ENCODE data around the gene MAOB. TPM values are rescaled to one million over a fixed set of nuclear protein-coding genes. Genes with fewer than 3 reads are reported as not detected.
"Not testable (repeated sequence)": the region's sequence is repeated elsewhere in the genome, so short reads cannot be mapped to it uniquely, and the experiment has no call there.

Gene MAOB
- 111 TPM for total RNA-seq
- long read RNA-seq, transcript MAOB-201 (15 exons, 2,566 nt) = major isoform, 237 of 352 reads
- long read RNA-seq, partial matches to known transcripts = 50 of 352 reads
- long read RNA-seq, other reads (novel, unspliced or antisense) = 65 of 352 reads

- intact Hi-C loops (cut with DNase I) = no loop called here
- peak; percentile 79 for DNase-seq (ENCODE audit: low spot score)
These were observed at the start of gene MAOB for GRCh38 chrX:43882294-43882681. MAOB (minus strand) TSS chrX:43882450; CDS start chrX:43882299, 151 bp downstream.

DNA sequence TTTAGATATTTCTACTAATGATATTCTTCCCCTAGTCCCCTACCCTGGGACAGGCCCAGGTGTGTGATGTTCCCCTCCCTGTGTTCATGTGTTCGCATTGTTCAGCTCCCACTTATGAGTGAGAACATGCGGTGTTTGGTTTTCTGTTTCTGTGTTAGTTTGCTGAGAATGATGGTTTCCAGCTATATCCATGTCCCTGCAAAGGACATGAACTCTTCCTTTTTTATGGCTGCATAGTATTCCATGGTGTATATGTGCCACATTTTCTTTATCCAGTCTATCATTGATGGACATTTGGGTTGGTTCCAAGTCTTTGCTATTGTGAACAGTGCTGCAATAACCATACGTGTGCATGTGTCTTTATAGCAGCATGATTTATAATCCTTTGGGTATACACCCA is 39.8 kb upstream of the MAOB start:
- intact Hi-C loops (cut with DNase I); DNase-seq (ENCODE audit: low spot score): not testable (repeated sequence)

DNA sequence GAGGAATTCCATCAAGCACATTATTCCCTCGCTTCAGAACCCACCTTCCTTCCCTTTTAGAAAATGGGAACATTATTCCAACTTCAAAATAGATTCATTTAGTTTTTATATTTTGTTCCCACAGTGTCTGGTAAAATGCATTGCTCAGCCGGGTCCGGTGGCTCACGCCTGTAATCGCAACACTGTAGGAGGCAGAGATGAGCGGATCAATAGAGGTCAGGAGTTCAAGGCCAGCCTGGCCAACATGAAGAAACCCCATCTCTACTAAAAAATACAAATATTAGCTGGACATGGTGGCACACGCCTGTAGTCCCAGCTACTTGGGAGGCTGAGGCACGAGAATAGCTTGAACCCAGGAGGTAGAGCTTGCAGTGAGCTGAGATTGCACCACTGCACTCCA is 28.5 kb upstream of the MAOB start:
- intact Hi-C loops (cut with DNase I); DNase-seq (ENCODE audit: low spot score): not testable (repeated sequence)

GRCh38 chrX:43910012-43910411 is 27.8 kb upstream of the MAOB start:
- intact Hi-C loops (cut with DNase I) = no loop called here
- no peak for DNase-seq (ENCODE audit: low spot score)

GRCh38 chrX:43909141-43909540 is 26.9 kb upstream of the MAOB start:
- no peak for DNase-seq (ENCODE audit: low spot score)
- intact Hi-C loops (cut with DNase I) = no loop called here

GRCh38 chrX:43899878-43900815 is 17.9 kb upstream of the MAOB start:
- DNase-seq (ENCODE audit: low spot score) = no peak
- intact Hi-C loops (cut with DNase I) = no loop called here

GRCh38 chrX:43898406-43899035 is 16.3 kb upstream of the MAOB start:
- no peak for DNase-seq (ENCODE audit: low spot score)
- intact Hi-C loops (cut with DNase I) = no loop called here

- DNase-seq (ENCODE audit: low spot score) = no peak
- intact Hi-C loops (cut with DNase I) = no loop called here
These were observed 15.0 kb upstream of the MAOB start for GRCh38 chrX:43897290-43897689.

DNA sequence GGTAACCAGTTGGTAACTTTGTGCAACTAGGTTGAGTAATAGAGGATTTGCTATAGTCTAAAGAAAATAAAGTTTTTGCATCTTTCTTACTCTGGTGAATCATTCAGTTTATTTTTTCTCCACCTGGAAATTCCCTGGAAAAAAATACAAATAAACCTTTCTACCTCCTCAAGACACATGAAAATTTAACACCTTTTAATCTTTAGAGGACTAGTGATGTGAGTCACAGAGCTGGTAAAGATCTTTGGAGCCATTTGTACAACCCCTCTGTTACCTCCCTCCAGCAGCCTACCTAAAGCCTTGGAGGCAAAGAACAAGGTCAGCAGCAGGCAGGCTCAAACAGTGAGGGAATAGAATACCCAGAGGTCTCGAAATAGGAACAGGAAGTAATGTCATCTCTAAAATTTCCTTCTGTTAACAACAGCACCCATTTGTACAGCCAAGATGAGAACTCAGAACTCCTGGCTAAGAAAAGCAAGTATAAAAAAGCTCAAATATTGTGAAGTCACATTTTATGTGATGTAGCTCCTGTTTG is 10.2 kb upstream of the MAOB start:
- intact Hi-C loops (cut with DNase I) = no loop called here

GRCh38 chrX:43885617-43886016 is 3.4 kb upstream of the MAOB start:
- DNase-seq (ENCODE audit: low spot score) = no peak
- intact Hi-C loops (cut with DNase I) = no loop called here

More for the DNA sequence above, 10.2 kb upstream of the MAOB start:
- DNase-seq (ENCODE audit: low spot score) = no peak

DNA sequence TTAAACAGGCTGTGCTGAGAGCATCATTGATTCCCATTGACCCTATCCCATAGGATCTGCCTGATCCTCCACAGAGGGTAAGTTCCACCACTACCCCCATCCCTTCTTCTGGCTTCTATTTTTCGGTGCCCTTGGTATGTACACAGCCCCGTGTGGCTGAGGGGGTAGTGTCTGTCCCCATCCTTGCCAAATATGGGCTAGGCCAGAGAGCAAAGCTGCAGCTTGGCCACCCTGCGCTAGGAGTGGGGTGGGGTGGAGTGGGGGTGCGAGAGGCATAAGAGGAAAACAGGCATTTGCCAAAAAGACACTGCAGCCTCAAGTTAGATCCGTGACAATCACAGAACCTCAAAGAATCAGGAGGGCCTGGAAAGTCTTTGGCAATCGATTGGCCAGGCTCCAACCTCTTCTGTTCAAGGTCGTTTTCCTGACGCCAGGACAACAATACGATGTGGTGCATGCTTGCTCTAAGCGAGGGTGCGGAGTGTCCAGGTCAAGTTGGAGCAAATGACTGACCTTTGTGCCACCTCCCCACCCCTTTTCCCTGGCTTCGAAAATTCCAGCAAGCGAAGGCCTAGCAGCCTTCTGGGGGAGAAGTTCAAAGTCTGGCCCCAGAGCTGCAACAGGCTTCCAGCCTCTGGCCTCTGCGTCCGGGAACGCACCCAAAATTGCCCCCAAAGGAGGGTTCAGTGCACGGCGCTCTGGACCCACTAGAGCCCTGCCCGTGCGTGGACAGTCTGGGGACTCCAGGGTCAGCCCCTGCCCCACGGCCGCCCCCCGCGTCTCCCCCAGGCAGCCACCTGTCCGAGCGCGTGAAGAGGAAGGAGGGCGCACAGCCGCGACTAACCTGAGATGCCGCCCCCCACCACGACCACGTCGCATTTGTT is 598 bp downstream of the MAOB start:
- no peak for DNase-seq (ENCODE audit: low spot score)
- intact Hi-C loops (cut with DNase I) = no loop called here

- intact Hi-C loops (cut with DNase I) = no loop called here
- DNase-seq (ENCODE audit: low spot score) = no peak
These were observed 1.8 kb downstream of the MAOB start for GRCh38 chrX:43880425-43880824.

DNA sequence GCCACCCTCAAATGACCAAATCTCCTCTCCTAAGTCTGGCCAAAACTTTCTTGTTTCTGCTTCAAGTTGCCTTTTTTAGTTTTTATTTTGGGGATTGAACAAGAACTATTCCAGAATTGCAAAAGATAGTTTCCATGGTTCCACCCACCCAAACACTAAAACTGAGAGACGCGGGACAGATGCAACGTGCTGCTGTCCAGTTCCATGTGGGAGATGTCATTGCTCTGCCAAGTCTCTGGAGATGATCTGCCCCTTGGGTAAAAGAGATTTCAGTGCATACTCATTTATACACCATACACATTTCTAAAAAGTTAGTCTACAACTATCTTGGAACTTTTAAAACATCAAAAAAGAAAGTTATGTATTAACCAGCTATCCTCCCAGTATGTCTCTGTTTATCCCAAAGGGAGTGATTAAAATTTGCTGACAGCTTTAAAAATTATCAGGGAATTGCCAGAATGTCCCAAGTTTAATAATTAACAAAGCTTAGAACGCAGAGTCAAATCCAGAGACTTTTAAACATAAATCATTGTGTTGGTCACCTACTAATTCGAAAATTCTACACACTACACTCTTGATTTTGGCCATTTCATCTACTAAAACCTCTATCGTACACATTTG is 3.2 kb downstream of the MAOB start:
- DNase-seq (ENCODE audit: low spot score) = no peak
- intact Hi-C loops (cut with DNase I) = no loop called here

- DNase-seq (ENCODE audit: low spot score) = no peak
- intact Hi-C loops (cut with DNase I) = no loop called here
These were observed 5.6 kb downstream of the MAOB start for GRCh38 chrX:43876680-43877079.

DNA sequence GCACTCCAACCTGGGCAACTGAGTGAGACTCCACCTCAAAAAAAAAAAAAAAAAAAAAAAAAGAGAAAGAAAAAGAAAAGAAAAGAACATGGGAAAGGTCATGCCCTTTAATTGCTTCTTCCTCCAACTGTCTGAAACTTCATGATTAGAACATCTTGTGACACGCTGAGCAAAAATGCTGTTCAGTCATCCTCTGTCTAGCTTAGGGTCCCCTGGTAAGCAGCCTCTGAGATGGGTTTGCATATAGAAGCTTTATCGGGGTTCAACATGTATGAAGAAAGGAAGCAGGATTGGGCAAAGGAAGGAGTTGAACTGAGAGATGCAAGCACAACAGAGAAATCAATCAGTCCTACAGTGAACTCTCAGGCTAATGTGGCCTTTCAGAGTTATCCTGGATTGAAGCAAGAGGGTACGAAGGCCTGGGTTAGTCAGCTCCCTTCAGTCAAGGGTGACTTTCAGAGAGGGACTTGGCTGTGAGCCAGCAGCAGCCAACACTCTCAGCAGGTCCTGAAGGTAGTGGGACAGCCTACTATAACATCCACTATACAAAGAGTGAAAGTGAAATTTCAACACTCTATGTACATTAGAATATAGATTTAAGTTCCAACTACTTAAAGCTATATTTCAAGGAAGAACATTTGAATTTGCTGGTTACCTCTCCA is 11.4 kb downstream of the MAOB start:
- DNase-seq (ENCODE audit: low spot score) = no peak

DNA sequence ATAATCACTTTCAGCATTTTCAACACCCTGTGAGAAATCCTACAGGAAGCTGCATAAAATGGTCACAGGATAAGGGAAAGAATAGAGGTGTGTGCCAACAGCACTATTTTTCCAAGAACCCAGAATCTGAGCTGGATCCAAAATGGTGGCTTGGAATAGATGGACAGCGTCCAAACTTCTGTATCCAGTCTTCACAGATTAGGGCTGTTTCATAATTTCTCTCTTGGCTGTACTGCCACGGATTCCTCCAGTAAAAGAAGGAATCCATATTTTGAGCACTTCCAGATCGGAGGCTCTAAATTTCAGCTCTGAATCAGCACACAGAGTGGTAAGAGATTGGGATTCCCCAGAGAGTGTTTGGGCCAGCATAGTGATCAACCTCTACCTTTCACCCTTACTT is 12.2 kb downstream of the MAOB start:
- no peak for DNase-seq (ENCODE audit: low spot score)
- intact Hi-C loops (cut with DNase I) = no loop called here

More for the DNA sequence above, 11.4 kb downstream of the MAOB start:
- intact Hi-C loops (cut with DNase I) = no loop called here

DNA sequence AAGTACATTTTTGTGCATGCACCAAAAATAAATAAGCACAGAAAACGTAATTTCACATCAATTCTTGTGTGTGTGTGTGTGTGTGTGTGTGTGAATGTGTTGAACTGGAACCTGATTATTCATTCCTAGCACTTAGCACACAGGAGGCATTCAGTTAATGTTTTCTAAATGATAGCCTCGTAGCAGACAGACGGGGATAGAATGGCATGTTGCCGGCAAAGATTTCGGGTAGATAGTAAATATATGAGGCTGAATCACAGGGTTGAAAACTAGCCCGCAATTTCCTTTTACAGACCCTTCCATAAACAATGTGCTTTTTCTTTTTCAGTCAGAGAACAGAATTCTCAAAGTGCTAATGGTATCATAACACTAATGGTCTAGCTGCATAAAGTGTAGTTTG is 13.5 kb downstream of the MAOB start:
- DNase-seq (ENCODE audit: low spot score) = no peak
- intact Hi-C loops (cut with DNase I) = no loop called here

DNA sequence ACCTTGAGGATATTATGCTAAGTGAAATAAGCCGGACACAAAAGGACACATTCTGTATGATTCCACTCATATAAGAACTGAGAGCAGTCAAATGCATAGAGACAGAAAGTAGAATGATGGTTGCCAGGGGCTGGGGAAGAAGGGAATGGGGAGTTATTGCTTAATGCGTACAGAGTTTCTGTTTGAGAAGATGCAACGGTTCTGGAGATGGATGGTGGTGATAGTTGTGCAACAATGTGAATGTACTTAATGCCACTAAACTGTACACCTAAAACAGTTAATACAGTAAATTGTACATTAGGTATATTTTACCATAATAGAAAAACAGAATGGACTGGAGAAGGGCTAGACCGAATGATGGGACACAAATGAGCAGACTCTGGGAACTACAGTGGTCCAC is 15.8 kb downstream of the MAOB start:
- DNase-seq (ENCODE audit: low spot score) = no peak
- intact Hi-C loops (cut with DNase I) = no loop called here

DNA sequence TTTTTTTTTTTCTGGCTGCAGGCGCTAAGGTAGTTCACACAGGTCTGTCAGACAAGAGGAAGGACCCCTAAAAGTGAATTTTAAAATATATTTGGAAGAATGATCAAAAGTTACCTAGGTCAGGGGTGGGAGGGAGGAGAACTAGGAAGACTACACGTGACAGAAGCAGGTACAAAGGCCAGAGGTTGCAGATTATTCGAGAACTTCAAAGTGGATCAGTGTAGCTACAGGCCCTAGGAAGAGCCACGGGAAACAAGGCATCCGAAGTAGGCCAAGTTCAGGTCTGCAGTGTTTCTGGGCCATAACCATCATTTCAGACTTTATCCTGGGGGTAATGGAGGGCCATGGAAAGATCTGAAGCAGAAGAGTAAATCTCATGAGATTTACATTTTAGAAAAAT is 16.5 kb downstream of the MAOB start:
- no peak for DNase-seq (ENCODE audit: low spot score)
- intact Hi-C loops (cut with DNase I) = no loop called here

All from cardiac septum (tissue), 1 donor.